HG03139 (cell line): ENCODE results near the gene BMPR1B.
"Not testable (repeated sequence)": the region's sequence is repeated elsewhere in the genome, so short reads cannot be mapped to it uniquely, and the experiment has no call there.

Experiments used
- ATAC-seq: cut with Tn5 transposase; IDR thresholded peaks from one replicate; pipeline ENCODE4 v1.9.1; 2021; ENCODE audit not compliant: unreplicated experiment

BMPR1B gene

DNA sequence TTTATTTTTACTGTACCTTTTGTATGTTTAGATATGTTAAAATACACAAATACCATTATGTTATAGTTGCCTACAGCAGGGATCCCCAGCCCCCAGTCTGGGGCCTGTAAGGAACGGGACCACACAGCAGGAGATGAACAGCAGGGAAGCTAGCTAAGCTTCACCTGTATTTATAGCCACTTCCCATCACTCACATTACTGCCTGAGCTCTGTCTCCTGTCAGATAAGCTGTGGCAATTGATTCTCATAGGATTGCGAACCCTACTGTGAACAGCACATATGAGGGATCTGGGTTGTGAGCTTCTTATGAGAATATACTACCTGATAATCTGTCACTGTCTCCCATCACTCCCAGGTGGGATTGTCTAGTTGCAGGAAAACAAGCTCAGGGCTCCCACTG is 73.9 kb downstream of the BMPR1B start:
- no peak for ATAC-seq

DNA sequence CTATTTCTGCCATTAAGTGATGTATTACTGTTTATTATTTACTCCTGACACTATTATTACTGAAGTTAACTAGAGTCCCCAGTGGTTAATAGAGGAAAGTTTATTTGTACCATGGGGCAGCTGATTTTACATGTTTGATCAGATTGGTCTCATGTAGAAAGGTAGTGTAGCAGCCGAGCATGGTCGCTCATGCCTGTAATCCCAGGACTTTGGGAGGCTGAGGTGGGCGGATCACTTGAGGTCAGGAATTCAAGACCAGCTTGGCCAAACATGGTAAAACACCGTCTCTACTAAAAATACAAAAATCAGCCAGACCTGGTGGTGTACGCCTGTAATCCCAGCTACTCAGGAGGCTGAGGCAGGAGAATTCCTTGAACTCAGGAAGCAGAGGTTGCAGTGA is 74.6 kb downstream of the BMPR1B start:
- not testable (repeated sequence) for ATAC-seq

DNA sequence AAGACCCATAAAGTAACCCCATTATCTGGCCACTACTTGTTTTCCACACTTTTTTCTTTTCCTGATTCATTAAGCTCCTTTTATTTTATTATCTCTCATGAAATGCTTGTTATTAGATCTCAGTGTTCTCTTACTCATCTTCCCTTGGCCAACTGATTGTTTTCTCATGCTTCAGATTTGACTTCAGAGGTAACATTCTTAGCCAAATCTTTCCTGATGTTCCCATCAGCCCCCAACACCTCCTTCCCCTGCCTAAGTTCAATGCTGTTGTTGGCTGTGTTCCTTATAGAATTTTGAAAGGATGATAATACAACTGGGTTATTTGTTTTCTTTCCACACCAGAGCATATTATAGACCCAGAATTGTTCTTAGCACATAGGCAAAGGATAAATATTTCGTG is 75.6 kb downstream of the BMPR1B start:
- ATAC-seq = no peak

DNA sequence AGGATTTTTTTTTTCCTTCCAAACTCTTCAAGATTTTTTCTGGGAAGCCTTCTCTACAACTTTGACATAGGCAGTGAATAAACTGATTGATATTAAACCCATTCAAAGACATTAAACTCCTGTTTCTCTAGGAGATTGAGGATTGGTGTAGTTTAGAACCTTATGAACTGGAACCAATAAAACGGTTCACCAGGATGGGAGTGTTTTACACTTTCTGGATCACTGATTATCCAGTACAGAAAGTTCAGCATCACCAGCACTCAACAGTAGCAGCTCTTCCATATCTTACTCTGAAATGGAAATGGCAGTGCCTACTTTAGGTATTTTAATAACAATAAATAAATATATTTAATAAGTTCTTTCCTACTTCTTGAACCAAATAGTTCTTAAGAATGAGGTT is 76.7 kb downstream of the BMPR1B start:
- no peak for ATAC-seq

DNA sequence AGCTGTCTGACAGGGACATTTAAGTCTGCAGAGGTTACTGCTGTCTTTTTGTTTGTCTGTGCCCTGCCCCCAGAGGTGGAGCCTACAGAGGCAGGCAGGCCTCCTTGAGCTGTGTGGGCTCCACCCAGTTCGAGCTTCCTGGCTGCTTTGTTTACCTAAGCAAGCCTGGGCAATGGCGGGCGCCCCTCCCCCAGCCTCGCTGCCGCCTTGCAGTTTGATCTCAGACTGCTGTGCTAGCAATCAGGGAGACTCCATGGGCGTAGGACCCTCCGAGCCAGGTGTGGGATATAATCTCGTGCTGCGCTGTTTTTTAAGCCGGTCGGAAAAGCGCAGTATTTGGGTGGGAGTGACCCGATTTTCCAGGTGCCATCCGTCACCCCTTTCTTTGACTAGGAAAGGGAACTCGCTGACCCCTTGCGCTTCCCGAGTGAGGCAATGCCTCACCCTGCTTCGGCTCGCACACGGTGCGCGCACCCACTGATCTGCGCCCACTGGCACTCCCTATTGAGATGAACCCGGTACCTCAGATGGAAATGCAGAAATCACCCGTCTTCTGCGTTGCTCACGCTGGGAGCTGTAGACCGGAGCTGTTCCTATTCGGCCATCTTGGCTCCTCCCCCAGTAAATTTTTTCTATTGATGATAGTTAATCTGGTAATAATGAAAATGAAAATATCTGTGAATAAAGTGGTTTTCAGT is 83.6 kb downstream of the BMPR1B start:
- not testable (repeated sequence) for ATAC-seq

DNA sequence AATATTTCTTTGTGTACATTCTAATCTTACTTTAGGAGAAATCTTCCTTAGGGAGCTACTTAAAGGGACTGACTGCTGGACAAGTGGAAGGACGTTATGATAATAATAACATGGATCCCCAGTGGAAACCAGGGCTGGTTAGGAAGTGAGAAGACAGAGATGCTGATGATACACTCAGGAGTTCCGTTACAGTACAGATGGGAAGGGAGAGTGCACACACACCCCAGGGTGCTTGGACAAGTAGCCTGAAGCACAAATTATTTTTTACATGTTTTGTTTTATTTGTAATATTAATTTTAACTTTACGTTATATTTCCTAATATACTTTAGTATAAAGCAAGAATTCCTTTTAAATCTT is 84.1 kb downstream of the BMPR1B start:
- no peak for ATAC-seq

DNA sequence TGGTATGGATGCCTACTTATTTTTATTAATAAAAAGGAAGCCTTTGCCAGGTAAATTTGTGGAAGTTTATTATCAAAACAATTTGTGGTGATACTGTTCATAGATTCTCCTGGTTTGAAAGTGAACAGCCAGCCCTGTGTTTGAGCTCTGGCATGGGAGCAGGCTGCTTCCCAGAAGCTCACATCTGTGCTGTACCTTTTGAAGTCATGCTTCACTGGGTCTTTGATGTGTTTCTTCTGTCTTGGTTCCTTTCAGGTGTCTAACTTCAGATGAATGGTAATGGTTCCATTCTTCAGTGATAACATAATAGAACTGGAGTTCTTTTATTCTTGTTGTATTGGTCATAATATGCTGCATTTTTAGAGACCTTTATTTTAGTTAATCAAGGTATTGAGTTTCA is 85.5 kb downstream of the BMPR1B start:
- no peak for ATAC-seq

DNA sequence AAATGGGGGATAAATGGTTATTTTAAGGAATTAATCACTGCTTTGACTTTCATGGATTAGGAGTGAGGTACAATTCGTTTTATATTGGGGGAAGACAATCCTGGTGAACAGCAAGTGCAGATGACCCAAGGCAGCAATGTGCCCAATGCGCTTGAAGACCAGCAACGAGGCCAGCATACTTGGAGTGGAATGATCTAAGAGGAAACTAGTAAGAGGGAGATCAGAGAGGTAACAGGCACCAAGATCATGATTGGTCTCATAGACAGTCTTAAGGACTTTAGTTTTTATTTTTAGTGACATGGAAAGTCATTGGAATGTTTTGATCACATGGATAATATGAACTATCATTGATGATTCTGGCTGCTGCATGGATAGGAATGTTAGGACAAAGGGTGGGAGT is 90.6 kb downstream of the BMPR1B start:
- ATAC-seq = no peak

DNA sequence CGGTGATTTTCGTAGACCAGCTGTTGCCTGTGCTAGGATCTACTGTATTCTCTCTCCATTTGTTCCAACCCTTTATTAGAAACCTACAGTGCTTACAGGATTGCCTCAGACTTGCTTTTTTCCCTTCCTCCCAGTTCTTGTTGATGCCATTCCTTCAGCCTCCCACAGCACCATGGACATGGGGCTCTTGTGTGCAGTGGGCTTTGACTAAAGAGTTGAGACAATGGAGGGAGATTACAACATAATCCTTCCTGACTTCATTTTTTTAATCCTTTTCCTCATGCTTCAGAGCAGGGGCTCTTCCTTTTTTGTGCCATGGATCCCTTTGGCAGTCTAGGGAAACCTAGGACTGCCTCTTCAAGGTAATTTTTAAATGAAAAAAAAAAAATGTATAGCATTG is 92.1 kb downstream of the BMPR1B start:
- ATAC-seq = no peak

DNA sequence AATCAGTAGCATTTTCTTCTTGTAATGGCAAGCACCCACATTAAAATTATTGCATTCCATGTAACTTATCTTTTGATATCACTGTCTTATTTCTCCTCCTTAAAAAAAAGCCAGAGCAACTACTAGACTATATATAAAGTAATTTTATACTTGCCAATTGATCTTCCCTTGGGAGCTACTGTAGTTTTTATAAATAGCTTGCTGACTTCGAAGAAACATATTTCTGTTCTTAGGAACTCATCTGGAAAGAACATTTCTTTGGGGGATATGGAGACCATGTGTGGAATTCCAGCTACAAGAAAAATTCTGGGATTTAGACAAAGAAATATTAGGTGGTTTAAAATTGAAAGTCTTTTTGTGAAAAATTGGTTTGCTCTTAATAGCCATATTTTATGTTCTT is 94.9 kb downstream of the BMPR1B start:
- ATAC-seq = no peak

DNA sequence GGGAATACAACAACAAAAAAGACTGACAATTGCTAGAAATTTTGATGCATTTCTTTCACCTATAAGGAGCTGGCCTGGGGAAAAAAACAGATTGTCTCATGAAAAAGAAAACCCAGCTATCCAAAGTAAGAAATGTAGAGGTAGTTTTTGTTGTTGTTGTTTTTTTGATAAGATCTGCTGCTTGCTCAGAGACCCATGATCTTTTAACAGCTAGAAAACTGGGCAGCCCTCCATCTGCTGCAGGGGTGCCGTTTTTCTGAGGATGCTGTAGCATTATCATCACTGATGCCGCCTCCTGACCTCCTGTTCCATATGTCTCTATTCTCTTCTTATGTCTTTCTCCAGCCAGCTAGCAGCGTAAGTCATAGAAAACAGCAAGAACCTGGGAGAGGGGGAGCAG is 98.3 kb downstream of the BMPR1B start:
- no peak for ATAC-seq

DNA sequence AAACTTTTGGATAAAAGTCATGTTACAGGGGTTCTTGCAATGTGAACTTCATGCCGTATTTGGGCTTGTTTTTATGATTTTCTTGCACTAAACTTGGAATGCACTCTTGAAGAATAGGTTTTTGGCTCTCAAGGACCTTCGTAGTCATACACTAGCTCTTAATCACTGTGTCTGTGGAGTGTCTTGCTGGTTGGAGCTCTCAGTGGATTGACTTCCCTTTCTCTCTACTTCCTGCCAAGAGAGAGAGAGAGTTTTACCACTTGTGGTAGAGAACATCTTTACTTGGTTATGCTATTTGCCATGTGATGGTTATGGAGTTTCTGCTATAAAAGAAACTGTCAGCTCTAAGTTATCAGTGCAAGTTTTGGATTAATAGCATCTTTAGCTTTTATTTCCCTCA is 112.4 kb downstream of the BMPR1B start:
- no peak for ATAC-seq

DNA sequence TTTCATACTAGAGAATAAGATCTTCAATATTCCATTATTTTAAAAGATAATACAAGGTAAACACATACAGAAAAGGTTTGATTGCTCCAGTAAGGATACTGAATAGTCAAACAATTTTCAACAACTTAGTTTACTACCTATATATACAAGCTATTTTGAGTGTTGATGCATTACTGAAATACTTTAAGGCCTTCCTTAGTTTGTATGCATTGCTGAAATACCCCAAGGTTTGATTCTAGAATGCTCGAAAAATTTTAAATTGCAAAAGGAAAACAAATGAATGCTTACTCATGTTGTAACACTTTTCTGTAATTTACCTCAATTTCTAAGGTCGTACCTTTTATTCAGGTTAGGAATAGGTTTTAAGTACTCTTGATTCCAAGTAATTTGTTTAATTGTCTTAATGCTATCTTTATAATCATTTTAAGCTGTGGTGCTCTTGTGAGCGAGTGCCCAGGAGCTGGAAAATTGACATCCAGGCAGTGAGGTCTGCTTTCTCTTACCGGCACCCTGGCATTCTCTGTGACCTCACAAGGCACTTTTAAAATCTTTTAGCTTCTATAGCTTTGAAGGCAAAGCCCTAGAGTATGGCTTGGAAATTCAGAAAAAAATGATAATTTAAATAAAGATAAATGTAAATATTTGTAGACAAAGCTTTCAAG is 114.0 kb downstream of the BMPR1B start:
- no peak for ATAC-seq

DNA sequence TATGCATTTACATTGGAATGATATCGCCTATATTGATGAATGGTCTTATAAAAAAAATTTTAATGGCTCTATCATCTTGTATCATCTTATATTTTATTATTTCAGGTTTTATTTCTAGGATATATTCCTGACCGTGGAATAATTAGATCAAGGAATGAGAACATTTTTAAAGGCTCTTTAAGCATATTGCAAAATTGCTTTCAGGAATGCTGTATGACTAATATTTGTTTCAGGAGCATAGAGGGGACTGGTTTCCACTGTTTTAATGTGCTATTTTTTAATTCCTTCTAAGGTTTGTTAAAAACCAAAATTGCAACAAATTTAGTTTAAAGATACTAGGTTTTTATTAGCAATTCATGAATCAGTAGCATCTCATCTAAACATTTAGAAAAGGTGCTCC is 120.2 kb downstream of the BMPR1B start:
- ATAC-seq = no peak

DNA sequence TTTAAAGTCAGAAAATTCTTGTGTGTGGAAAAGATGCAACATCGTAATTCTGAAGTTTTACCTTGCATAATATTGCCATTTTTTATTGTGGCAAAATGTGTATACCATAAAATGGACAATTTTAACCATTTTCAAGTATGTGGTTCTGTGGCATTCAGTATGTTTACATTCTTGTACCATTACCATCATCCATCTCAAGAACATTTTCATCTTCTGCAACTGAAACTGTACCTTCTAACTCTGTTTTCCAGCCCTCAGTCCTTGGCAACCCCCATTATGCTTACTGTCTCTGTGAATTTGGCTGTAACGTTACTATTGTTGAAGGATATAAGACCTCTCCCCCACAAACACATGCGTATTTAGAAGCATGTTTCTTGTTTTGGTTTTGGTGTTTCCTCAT is 123.2 kb downstream of the BMPR1B start:
- ATAC-seq = no peak

DNA sequence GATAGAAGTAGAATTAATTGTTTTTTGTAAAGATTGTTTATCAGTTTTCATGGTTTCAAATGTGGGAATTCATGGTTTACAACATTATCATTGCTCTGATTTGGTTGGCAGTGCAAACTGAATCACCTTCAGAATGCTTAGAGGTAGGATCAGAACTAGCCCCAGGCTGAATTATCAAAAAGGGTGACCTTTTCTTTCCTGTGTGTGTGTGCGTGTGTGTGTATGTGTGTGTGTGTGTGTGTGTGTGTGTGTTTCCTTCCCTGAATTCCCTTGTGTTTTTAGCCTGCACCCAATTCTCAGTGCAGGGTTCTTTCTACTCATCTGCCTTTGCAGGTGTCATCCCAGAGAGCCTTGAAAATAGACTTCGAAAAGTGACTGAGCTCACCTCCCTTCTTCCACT is 125.0 kb downstream of the BMPR1B start:
- ATAC-seq = no peak

DNA sequence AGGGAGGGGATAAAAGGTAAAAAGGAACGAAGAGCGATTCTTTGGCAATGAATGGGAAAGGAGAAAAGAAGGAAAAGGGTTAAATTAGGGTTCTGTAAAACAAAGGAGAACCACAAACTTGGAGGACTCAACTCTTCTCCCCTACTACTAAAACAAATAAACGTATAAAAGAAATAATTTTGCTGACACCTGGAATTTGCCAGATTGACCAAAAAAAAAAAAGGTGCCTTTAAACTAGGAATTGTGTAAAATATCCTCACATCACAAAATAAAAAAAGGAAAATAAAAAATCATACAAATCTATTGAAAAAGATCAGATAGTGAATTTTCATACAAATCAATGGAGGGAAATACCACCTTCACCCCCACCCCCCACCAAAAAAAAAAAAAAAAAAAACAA is 129.3 kb downstream of the BMPR1B start:
- ATAC-seq = no peak

DNA sequence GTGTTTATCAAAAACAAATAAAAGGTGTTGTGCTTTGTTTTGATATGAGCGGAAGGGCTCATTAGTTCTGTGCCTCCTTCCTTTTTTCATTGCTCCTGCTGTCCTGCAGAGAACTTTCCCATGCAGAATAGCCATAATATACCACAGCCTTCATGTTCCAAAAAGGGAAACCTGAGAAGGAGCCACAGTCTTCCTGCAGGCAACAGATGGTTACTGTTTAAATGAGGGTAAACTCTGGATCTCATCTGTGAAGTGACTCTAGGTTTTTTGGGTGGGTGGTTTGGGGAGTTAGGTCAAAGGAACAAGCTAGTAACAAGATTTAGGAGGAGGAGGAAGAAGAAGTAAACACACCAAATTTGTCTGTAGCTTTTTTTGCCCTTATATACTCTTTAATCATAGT is 131.8 kb downstream of the BMPR1B start:
- no peak for ATAC-seq

DNA sequence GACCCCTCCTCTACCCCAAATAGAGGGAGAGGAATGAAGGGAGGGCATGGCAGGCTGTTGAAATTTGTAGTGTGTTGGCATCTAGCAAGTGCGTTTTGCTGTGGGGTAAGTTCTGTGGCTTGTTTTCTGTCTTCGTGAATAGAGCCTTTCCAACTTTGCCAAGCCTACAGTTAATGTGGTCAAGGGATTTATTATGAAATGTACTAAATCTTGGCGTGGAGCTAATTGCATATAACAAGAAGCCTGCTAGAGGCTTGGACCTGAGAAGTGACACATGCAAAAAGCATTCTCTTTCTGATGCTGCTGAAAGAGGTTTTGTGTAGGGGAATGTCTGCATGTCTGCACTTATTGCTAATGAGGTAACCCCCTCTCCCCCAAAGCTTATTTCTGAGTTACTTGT is 132.2 kb downstream of the BMPR1B start:
- ATAC-seq = no peak

DNA sequence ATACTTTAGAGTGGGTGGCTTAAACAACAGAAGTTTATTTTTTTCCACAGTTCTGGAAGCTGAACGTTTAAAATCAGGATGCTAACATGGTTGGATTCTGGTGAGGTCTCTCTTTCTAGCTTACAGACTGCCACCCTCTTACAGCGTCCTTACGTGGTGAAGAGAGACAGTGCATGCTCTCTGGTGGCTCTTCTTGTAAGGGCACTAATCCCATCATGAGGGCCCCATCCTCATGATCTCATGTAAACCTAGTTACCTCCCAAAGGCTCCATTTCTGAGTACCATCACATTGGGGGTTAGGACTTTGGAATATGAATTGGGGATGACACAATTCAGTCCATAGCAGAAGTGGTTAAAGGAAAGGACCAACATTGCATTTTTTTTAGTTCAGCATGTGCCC is 132.8 kb downstream of the BMPR1B start:
- no peak for ATAC-seq

DNA sequence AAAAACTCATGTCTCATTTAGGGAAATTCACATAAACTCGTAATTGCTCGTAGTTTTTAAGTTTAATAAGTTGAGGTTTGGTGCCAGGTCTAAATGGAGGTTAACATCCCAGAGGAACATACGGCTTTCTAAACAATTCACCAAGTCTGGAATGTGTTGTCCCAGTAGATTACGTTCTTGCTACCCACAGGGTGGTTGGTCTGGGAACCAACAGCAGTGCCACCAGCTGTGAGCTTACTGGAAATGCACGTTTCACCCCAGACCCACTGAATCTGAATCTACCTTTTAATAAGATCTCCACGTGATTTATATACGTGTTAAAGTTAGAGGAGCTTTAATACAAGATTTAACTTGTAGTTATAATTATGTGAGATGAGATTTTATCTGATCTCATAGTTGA is 134.3 kb downstream of the BMPR1B start:
- ATAC-seq = no peak

DNA sequence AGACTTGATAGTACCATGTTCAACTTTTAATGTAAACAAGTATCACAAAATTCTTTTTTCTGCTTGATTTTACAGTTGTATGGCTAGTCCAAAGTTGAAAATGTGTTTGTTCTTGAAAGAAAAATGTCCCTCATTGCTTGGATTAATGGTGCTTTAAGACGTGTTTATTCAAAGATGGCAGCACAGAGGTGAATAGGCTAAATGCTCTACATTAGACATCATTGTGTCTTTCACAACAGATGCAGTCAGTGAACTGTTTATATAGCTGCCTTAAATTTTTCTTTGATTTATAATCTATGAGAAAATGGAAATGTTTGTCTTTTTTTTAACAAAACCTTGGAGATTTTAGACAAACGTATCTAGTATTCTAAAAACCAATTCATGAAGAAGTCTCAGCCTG is 137.3 kb downstream of the BMPR1B start:
- ATAC-seq = no peak

DNA sequence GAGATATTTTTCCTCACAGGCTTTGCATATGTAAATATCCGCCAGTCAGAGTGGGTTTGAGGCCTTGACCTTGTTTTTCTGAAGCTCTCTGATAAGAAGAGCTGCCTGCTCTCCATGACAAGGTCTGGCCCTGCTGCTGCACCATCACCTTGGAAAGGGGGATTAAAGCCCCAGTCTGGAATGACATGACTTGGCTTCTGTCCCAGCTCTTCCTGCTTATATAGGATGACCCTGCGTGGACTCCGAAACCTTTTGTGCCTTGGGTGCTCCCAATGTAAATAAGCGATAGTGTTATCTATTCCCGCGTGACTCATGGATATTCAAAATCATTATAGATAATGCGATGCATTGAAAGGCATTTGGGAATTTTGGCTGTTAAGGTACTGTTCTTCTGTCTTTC is 139.3 kb downstream of the BMPR1B start:
- no peak for ATAC-seq
